AG10803 (cell line): ENCODE measurements around the gene HECTD2.

ENCODE experiments used
- DNase-seq: peaks from one replicate; pipeline ENCODE4 v3.0.0; 2010; ENCODE audit warnings: low read depth
- H3K4me3 ChIP-seq: 2 replicates; pipeline ENCODE4 v1.5.1; 2011; ENCODE audit warnings: mild to moderate bottlenecking, low read length, control low read depth
- TF ChIP-seq, protein P1 (sequence below): conservative IDR thresholded peaks from 2 replicates; pipeline ENCODE4 v1.5.1; 2011; ENCODE audit warnings: mild to moderate bottlenecking, low read length, control low read depth, inconsistent platforms

HECTD2 gene

DNA sequence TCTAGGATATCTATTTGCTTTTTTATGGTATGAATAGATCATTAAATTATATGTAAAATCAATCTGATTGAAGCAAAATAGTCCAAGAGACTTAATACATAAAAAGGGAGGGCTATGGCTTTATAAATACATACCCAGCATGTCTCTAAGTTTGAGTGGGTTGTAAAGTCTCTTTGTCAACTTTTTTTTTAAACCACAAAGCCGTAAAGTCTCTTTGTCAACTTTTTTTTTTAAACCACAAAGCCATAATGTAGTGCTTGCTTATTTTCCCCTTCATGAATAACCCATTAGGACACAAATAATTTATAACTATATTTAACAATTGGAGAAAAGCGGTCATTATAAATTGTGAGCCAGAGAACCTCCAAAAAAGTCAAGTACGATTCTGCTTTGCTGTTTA, 5.7 kb downstream of the HECTD2 start:
- no peak overlapping the region for H3K4me3 ChIP-seq
- TF ChIP-seq, protein P1, sequence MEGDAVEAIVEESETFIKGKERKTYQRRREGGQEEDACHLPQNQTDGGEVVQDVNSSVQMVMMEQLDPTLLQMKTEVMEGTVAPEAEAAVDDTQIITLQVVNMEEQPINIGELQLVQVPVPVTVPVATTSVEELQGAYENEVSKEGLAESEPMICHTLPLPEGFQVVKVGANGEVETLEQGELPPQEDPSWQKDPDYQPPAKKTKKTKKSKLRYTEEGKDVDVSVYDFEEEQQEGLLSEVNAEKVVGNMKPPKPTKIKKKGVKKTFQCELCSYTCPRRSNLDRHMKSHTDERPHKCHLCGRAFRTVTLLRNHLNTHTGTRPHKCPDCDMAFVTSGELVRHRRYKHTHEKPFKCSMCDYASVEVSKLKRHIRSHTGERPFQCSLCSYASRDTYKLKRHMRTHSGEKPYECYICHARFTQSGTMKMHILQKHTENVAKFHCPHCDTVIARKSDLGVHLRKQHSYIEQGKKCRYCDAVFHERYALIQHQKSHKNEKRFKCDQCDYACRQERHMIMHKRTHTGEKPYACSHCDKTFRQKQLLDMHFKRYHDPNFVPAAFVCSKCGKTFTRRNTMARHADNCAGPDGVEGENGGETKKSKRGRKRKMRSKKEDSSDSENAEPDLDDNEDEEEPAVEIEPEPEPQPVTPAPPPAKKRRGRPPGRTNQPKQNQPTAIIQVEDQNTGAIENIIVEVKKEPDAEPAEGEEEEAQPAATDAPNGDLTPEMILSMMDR, result no peak
- DNase-seq, result peak; percentile 31

DNA sequence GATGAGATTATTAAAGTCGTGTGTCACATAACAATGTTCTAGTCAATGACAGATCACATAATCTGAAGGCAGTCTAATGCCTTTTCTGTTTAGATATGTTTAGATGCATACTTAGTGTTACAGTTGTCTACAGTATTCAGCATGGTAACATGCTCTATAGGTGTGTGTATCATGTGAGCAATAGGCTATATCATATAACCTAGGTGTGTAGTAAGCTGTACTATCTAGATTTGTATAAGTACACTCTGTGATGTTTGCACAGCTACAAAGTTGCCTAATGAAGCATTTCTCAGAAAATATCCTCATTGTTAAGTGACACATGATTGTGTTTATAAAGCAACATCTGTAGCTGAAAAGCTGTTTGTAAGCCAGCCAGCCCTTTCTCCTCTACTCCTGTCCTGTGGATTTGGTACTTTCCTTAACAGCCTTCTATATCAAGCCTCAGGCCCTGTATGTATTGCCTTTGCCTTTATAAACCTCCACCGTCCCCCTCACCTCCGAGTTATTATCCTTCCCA, 6.3 kb downstream of the HECTD2 start:
- H3K4me3 ChIP-seq, result no peak overlapping the region
- DNase-seq, result no peak
- TF ChIP-seq, protein P1, result no peak

DNA sequence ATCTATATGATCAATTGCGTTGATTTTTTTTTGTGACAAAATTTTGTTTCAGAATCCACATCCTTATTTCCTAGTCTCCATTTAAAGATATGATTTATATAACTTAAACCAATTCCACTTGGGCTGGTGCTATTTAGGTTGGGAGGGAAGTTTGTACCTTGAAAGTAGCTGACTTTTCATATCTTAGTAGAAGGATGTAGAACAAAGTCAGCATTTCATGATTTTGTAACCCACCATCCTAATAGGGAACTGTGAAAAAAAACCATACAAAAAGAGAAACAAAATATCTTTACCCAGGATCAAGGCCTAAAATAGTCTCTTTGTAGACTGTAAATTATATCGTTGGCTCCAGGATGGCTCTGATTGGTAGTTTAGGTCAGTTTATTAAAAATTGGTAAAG, 8.3 kb downstream of the HECTD2 start:
- no peak overlapping the region for H3K4me3 ChIP-seq
- DNase-seq, result no peak
- TF ChIP-seq, protein P1, result no peak

DNA sequence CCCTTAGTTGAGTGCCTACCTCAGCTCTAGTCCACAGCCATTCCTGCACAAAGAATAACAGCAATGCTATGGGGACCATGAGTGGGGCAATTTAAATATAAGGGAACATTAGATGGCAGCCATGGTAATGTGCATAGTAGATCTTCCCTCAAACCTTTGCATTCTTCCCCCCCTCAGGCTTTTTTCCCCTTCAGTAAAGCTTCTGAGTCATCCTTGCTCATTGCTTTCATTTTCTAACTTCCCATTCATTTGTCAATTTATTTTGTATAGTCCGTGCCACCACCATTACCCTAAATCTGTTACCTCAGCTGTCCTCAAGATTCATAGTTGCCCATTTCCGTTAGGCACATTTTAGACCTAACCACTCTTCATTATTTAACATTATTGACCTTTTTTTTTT, 10.7 kb downstream of the HECTD2 start:
- peak; percentile 18 for DNase-seq
- H3K4me3 ChIP-seq, result no peak overlapping the region
- TF ChIP-seq, protein P1, result no peak

DNA sequence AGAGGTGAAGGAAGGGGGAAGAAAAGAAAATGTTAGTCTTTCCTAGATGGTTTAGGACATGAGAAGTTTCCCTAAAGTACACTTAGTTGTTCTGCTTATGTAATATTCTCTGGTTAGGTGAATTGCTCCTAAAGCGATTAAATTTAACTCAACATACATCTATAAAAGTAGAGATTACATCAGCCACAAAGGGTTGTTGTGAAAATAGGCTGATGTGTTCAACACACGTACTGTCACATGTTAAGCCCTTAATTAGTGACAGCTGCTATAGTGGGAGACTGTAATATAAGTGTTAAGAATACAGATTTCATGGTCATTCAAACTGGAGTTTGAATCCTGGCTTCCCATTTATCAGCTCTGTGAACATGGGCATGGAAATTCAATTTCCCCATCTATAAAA, 12.8 kb downstream of the HECTD2 start:
- TF ChIP-seq, protein P1, result no peak
- DNase-seq, result peak; percentile 68
- no peak overlapping the region for H3K4me3 ChIP-seq

DNA sequence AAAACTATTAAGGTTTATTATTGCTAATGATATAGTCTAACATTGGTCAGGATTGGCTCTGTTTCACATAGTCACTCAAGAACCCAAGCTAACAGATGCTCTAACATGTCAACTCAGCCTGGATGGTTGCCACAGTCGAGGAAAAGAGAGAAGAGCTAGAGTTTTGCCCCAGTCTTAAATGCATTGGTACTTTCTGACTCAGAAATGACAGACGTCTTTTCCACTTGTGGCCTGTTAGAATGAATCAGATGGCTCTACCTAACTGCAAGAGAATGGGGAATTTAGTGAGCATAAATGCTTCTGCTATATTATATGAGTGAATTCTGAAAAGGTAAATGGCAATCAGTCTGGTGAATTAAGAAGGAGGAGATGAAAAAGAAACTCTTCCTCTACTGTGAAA, 13.9 kb downstream of the HECTD2 start:
- TF ChIP-seq, protein P1, result no peak
- H3K4me3 ChIP-seq, result no peak overlapping the region
- DNase-seq, result peak; percentile 25

DNA sequence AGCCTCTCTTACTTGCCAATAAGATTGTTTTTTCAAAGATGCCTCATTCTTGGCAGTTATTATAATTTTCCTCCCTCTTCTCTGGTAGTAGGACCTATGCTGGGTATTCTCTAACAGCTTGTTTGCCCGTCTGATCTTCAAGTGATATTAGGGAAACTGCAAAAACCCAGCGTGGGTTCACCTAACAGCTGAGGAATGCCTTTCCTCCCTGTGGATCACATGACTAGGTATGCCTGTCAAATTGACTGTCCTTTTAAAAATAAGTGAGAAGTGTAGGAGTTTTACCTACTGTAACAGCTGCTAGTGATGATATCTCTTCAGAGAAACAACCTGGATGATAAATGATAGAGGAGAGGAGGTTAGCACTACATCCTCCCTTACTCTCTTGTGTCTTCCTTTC, 22.0 kb downstream of the HECTD2 start:
- no peak for DNase-seq
- TF ChIP-seq, protein P1, result no peak
- H3K4me3 ChIP-seq, result no peak overlapping the region
